Measurements from ENCODE around the gene PGAP6.
"Not testable (repeated sequence)": the region's sequence is repeated elsewhere in the genome, so short reads cannot be mapped to it uniquely, and the experiment has no call there.

The PGAP6 gene

GRCh38 chr16:367333-367903 is 14.4 kb downstream of the PGAP6 start:
- DNase-seq (ENCODE audit: low read depth, low spot score), result no peak

GRCh38 chr16:366476-366875 is 15.3 kb downstream of the PGAP6 start:
- DNase-seq (ENCODE audit: low read depth, low spot score), result no peak

DNA sequence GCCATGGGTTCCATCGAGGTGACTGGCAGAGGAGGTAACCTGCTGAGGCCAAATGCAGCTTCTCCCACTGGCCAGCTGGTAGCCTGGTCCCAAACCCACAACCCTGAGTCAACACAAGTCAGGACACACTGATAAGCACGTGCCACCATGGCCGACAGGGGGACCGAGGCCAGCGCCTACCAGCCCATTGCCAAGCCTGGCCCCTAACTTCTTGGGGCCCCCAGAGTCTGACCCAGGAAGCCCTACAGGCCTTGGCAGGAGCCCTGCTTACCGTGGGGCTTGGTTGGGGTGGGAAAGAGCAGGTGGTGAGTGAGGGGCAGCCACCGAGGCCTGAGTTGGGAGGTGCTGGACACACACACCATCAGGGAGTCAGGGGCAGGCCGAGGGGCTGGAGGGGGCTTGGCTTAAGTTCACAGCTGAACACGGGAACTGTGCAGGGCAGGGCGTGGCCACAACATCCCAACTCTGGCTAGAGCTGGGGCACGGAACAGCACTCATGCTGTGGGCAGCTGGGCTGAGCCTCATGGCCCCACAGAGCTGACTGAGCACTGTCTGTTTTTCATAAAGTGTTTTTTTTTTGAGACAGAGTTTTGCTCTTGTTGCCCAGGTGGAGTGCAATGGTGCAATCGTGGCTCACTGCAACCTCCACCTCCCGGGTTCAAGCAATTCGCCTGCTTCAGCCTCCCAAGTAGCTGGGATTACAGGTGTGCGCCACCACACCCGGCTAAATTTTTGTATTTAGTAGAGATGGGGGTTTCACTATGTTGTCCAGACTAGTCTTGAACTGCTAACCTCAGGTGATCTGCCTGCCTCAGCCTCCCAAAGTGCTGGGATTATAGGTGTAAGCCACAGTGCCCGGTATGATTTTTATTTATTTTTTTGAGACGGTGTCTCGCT is 16.9 kb downstream of the PGAP6 start:
- no peak for DNase-seq (ENCODE audit: low read depth, low spot score)

- no peak for DNase-seq (ENCODE audit: low read depth, low spot score)
These were observed 17.9 kb downstream of the PGAP6 start for GRCh38 chr16:363766-364490.

GRCh38 chr16:363110-363765 is 18.5 kb downstream of the PGAP6 start:
- no peak for DNase-seq (ENCODE audit: low read depth, low spot score)

GRCh38 chr16:362702-362999 is 19.1 kb downstream of the PGAP6 start:
- DNase-seq (ENCODE audit: low read depth, low spot score), result not testable (repeated sequence)

- DNase-seq (ENCODE audit: low read depth, low spot score), result peak; percentile 36
These were observed 19.7 kb downstream of the PGAP6 start for GRCh38 chr16:361872-362701.

GRCh38 chr16:361341-361871 is 20.4 kb downstream of the PGAP6 start:
- DNase-seq (ENCODE audit: low read depth, low spot score), result no peak

GRCh38 chr16:360698-361336 is 21.0 kb downstream of the PGAP6 start:
- DNase-seq (ENCODE audit: low read depth, low spot score), result no peak

DNA sequence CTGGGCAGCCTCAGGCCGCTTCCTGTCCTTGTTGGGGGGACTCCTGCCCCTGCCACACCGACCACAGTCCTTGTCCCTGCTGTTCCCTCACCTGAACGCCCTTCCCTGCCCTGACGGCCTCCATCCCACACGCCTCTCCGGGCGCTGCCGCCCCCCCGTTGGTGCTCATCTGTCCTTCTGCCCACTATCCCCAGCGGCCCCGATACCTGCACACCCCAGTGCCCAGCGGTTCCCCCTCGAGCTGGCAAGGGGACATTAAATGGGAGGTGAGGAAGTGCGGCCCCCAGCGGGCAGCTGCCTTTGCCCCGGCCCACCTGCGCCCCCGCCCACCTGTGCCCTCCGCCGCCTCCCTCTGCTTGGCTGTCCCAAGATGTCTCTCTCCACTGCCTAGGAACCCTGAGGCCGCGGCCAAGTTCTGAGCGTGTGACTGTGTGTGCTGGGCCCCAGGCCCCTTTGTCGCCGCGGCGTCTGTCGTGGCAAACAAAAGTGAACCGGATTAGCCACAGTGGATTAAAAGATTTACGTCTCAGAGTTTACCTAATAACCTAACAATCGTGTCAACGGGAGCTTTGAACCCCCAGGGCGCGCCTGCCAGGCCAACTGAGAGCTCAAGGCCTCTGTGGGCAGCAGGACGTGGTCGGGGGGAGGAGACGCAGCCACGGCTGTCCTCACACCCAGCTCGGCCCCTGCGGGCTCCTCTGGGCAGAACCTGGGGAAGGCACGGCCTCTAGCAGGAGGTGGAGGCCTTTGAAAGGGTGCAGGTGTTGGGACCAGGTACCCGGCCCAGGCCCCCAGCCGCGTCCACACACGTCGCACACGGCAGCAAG is 21.7 kb downstream of the PGAP6 start:
- DNase-seq (ENCODE audit: low read depth, low spot score), result no peak

DNA sequence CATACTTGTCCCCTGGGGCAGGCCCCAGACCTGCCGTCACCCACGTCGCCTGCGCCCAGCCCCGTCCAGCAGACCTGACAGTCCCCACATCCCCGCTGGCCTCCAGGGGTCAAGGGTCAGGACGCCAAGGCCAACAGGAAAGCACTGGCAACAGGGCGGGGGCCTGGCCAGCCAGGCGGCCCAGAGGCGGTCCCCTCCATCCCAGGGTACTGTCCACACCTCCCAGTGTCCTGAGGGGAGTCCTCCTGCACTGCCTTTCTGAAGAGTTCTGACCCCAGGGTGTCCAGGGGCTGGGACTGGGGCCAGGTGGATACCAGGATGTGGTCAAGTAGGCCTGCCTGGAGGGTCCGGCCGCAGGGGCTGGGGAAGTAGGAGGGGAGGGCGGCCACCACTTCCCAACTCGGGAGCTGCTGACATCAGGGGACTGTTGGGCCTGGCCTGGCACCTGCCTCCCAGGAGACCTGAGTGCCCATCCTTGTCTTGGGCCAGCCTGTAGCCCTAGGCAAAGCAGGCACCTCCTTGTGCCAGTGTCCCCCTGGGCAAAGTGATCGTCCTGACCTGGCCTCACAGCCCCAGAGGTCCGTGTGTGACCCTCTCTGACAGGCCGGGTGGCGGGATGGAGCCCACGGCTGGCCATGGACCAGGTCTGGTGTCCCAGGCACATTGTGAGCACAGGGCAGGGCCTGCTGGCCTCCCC is 22.6 kb downstream of the PGAP6 start:
- no peak for DNase-seq (ENCODE audit: low read depth, low spot score)

DNA sequence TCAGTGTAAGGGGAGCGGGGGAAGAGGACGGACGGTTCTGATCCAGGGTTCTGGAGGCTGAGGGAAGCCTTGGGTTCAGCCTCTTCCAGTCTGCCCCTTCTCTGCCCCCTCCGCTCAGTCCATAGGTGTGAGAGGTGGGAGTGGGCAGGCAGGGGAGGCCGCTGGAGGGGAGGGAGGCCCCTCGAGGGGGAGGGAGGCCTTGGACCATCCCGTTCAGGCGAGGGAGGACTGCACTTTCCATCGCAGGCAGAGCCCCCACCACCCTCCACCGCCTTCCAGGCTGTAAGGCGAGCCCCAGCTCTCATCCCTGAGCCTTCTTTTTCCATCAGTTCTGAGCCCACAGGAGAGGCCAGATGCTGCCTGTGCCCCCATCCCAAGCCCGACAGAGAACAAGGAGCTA is 25.0 kb downstream of the PGAP6 start:
- DNase-seq (ENCODE audit: low read depth, low spot score), result no peak

DNA sequence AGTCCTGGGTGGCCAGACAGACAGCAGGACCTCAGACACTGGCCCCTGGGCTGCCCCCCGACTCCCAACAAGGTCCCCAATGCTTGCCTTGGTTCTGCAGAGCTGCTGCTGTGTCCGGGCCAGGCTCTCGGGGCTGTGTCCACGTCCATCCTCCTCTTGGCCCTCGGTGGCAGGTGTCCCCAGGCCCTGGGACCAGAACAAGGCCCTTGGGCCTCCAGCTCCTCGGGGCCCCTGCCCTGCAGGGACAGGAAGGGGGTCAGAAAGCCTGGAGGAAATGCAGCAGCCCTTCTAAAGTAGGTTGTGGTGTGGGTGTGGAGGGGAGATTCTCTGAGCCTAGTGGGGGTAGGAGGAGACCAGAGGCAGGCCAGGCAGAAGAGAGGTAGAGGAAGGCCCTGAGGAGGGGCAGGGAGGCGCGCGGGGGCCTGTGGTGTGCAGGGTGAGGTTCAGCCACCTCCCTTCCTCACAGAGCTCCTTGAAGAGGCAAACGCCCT is 26.8 kb downstream of the PGAP6 start:
- no peak for DNase-seq (ENCODE audit: low read depth, low spot score)

- DNase-seq (ENCODE audit: low read depth, low spot score), result no peak
These were observed 27.4 kb downstream of the PGAP6 start for GRCh38 chr16:354291-354881.

- no peak for DNase-seq (ENCODE audit: low read depth, low spot score)
These were observed 28.1 kb downstream of the PGAP6 start for GRCh38 chr16:353404-354290.

GRCh38 chr16:352547-353403 is 29.0 kb downstream of the PGAP6 start, which contains the start of gene AXIN1:
TSS of gene AXIN1 (minus strand) at chr16:352723. CDS start at chr16:347025, 5,698 bp downstream.
- DNase-seq (ENCODE audit: low read depth, low spot score), result peak; percentile 100
